GM23338 (cell line): ENCODE measurements around the gene CTNNA2. TPM values are rescaled to one million over a fixed set of nuclear protein-coding genes. Genes with fewer than 3 reads are reported as not detected.

Experiments used
- ATAC-seq: fragments of 200-7000 bp; cut with Tn5 transposase; 3 replicates; pipeline ENCODE4 v1.9.1; 2020
- DNase-seq: peaks from one replicate; pipeline ENCODE4 v3.0.0-alpha.2; 2015; ENCODE audit warnings: low spot score
- H2AFZ ChIP-seq: fragments of 200-600 bp; sonication (generic); 2 replicates; pipeline ENCODE4 v1.8.0; 2016; ENCODE audit warnings: antibody characterized with exemption, mild to moderate bottlenecking, moderate library complexity
- H3F3A ChIP-seq: fragments of 200-600 bp; sonication (generic); replicated peaks from 2 replicates; pipeline ENCODE4 v1.8.0; 2017; ENCODE audit warnings: antibody characterized with exemption, mixed run types, low read depth
- H3K27ac ChIP-seq: fragments of 200-600 bp; sonication (generic); 2 replicates; pipeline ENCODE4 v1.6.1; 2016; ENCODE audit warnings: low read depth
- H3K27me3 ChIP-seq: fragments of 200-600 bp; sonication (generic); 2 replicates; pipeline ENCODE4 v1.8.0; 2016; ENCODE audit warnings: mild to moderate bottlenecking, mixed run types, moderate library complexity; ENCODE audit not compliant: insufficient read depth
- H3K36me3 ChIP-seq: fragments of 200-600 bp; sonication (generic); 2 replicates; pipeline ENCODE4 v1.8.0; 2016; ENCODE audit warnings: mild to moderate bottlenecking; ENCODE audit not compliant: insufficient read depth
- H3K4me1 ChIP-seq: fragments of 200-600 bp; sonication (generic); 2 replicates; pipeline ENCODE4 v1.8.0; 2016; ENCODE audit warnings: mild to moderate bottlenecking, moderate library complexity; ENCODE audit not compliant: insufficient read depth
- H3K4me2 ChIP-seq: fragments of 200-600 bp; sonication (generic); 2 replicates; pipeline ENCODE4 v1.7.1; 2017; ENCODE audit warnings: mixed run types
- H3K4me3 ChIP-seq: fragments of 200-600 bp; sonication (generic); 2 replicates; pipeline ENCODE4 v1.6.1; 2016; ENCODE audit warnings: mixed run types
- H3K79me2 ChIP-seq: fragments of 200-600 bp; sonication (generic); replicated peaks from 2 replicates; pipeline ENCODE4 v1.8.0; 2017; ENCODE audit warnings: mild to moderate bottlenecking; ENCODE audit not compliant: insufficient read depth
- H3K9me2 ChIP-seq: fragments of 200-600 bp; sonication (generic); 2 replicates; pipeline ENCODE4 v1.8.0; 2017; ENCODE audit not compliant: insufficient read depth
- H4K20me1 ChIP-seq: fragments of 200-600 bp; sonication (generic); replicated peaks from 2 replicates; pipeline ENCODE4 v1.8.0; 2017; ENCODE audit warnings: mild to moderate bottlenecking; ENCODE audit not compliant: insufficient read depth
- H3K27ac Mint-ChIP-seq: 2 replicates; pipeline ENCODE4 v1.8.0; 2020; ENCODE audit warnings: inconsistent platforms, mild to moderate bottlenecking, moderate library complexity, mixed read lengths
- H3K27me3 Mint-ChIP-seq: 3 replicates; pipeline ENCODE4 v1.8.0; 2022; ENCODE audit warnings: low read depth, mild to moderate bottlenecking, moderate library complexity, mixed read lengths, inconsistent platforms; ENCODE audit not compliant: insufficient read depth, poor library complexity
- H3K36me3 Mint-ChIP-seq: 3 replicates; pipeline ENCODE4 v1.8.0; 2021; ENCODE audit warnings: low read depth, mild to moderate bottlenecking, inconsistent platforms, moderate library complexity, mixed read lengths
- H3K4me1 Mint-ChIP-seq: 3 replicates; pipeline ENCODE4 v1.8.0; 2020; ENCODE audit warnings: mild to moderate bottlenecking, inconsistent platforms, mixed read lengths
- H3K4me3 Mint-ChIP-seq: 3 replicates; pipeline ENCODE4 v1.8.0; 2021; ENCODE audit warnings: moderate library complexity, mild to moderate bottlenecking, inconsistent platforms, mixed read lengths
- H3K9me3 Mint-ChIP-seq: 3 replicates; pipeline ENCODE4 v1.8.0; 2020; ENCODE audit warnings: moderate library complexity, mild to moderate bottlenecking, inconsistent platforms, mixed read lengths
- CTCF ChIP-seq, 2 experiments: fragments of 200-600 bp in 1 of 2; sonication (generic) in 1 of 2; conservative IDR thresholded peaks; 2 replicates each; pipeline versions ENCODE4 v1.5.1 to v1.6.1; 2016 to 2017; ENCODE audit warnings: antibody characterized with exemption in 2 of 2, low read depth in 2 of 2, mild to moderate bottlenecking in 2 of 2, moderate library complexity in 1 of 2
- EZH2phosphoT487 ChIP-seq: fragments of 200-600 bp; sonication (generic); IDR thresholded peaks from one replicate; pipeline ENCODE4 v1.8.1; 2018; ENCODE audit warnings: antibody characterized with exemption; ENCODE audit not compliant: unreplicated experiment
- NANOG ChIP-seq: IDR thresholded peaks from 2 replicates; pipeline ENCODE4 v1.6.1; 2016; ENCODE audit warnings: antibody characterized with exemption, borderline replicate concordance
- STAT1 ChIP-seq: IDR thresholded peaks from one replicate; pipeline ENCODE4 v1.6.1; 2016; ENCODE audit warnings: antibody characterized with exemption; ENCODE audit not compliant: unreplicated experiment
- ZNF114 ChIP-seq: fragments of 250-450 bp; sonication (Bioruptor Pico); IDR thresholded peaks from 2 replicates; pipeline ENCODE4 v1.5.0; 2020; ENCODE audit warnings: mild to moderate bottlenecking, moderate library complexity
- ZNF331 ChIP-seq: fragments of 250-450 bp; sonication (Bioruptor Pico); IDR thresholded peaks from 2 replicates; pipeline ENCODE4 v1.5.0; 2020; ENCODE audit warnings: low read depth, mild to moderate bottlenecking, moderate library complexity
- ZNF462 ChIP-seq: fragments of 250-450 bp; sonication (Bioruptor Pico); IDR thresholded peaks from 2 replicates; pipeline ENCODE4 v1.5.0; 2020; ENCODE audit warnings: mild to moderate bottlenecking, moderate library complexity
- polyA plus RNA-seq: library from polyadenylated mRNA; unstranded; fragments of >200 nt; fragmentation: Nextera tagmentation; extraction: Ambion mirVana; gene quantifications from 2 replicates; pipeline ENCODE4 v1.2.1, GENCODE V29; 2016
- total RNA-seq: library from RNA; depleted of rRNA; stranded (reverse); fragments of >200 nt; shearing (Covaris generic); gene quantifications from 2 replicates; pipeline ENCODE4 v1.2.3, GENCODE V29; 2014

The CTNNA2 gene
- total and polyA plus RNA-seq, 2 experiments from 2014 or later = 6.4 to 15.6 TPM

- Mint-ChIP-seq H3K4me1 (no peaks in the 10 kb centered on the region), H3K27ac (no peak overlapping the region), H3K9me3 (0 out of 3 replicates have a peak, but pooled peaks cover 3% of the 10 kb centered on the region), H3K4me3 (no peak overlapping the region), H3K36me3 (no peaks in the 10 kb centered on the region), H3K27me3 (peaks cover 2% of the 10 kb centered on the region)
- no peaks in the 10 kb centered on the region for H3K4me1 ChIP-seq
- H3K36me3 ChIP-seq = no peaks in the 10 kb centered on the region
- DNase-seq (no peak), ATAC-seq (no peak)
- no peak overlapping the region for H3K4me3 ChIP-seq
- no peaks in the 10 kb centered on the region for H3K79me2 ChIP-seq
- H3F3A ChIP-seq = no peaks in the 10 kb centered on the region
- H3K4me2 ChIP-seq = no peak overlapping the region
- no peaks in the 10 kb centered on the region for H3K27me3 ChIP-seq
- H4K20me1 ChIP-seq = no peaks in the 10 kb centered on the region
- no peak overlapping the region for H2AFZ ChIP-seq
- no peak overlapping the region for H3K27ac ChIP-seq
- 0 out of 2 replicates have a peak, but pooled peaks cover 3% of the 10 kb centered on the region for H3K9me2 ChIP-seq
- TF ChIP-seq CTCF (conservative IDR thresholded peaks at IDR 0.05; ENCODE audit: low read depth in 2 of 2) = no peak
- no peak for TF ChIP-seq ZNF331
- no peak for TF ChIP-seq ZNF462 (CRISPR knock-in tag)
- no peak for TF ChIP-seq ZNF114 (CRISPR knock-in tag)
- no peak for TF ChIP-seq NANOG
- no peak for TF ChIP-seq STAT1
- TF ChIP-seq EZH2phosphoT487 = no peak
Observed at GRCh38 chr2:80112790-80113189, 599.9 kb downstream of the CTNNA2 start.
